K562 (cell line): ENCODE results near the gene ABCA10. TPM values are rescaled to one million over a fixed set of nuclear protein-coding genes. Genes with fewer than 3 reads are reported as not detected.

Source experiments
- CBX8 ChIP-seq: fragments of 200-600 bp; sonication (generic); IDR thresholded peaks from 2 replicates; pipeline ENCODE4 v1.6.1; 2012; ENCODE audit warnings: borderline replicate concordance, mixed run types, low read depth, mild to moderate bottlenecking, moderate library complexity, mixed read lengths, low read length, control low read depth, inconsistent platforms; ENCODE audit not compliant: poor library complexity, severe bottlenecking; ENCODE audit errors: extremely low read depth
- CEBPB ChIP-seq: fragments of 450-650 bp; IDR thresholded peaks from 2 replicates; pipeline ENCODE4 v1.6.1; 2016; ENCODE audit warnings: missing genetic modification characterization, missing compliant biosample characterization
- CHD4 ChIP-seq: fragments of 200-600 bp; sonication (generic); IDR thresholded peaks from 3 replicates; pipeline ENCODE4 v1.6.1; 2012; ENCODE audit warnings: low read depth, mild to moderate bottlenecking, mixed read lengths, low read length, inconsistent platforms; ENCODE audit not compliant: insufficient read depth, insufficient replicate concordance, poor library complexity, severe bottlenecking
- DNMT1 ChIP-seq: fragments of 450-650 bp; IDR thresholded peaks from 2 replicates; pipeline ENCODE4 v1.6.1; 2016; ENCODE audit warnings: antibody characterized with exemption, mild to moderate bottlenecking
- LEF1 ChIP-seq: fragments of 450-650 bp; IDR thresholded peaks from 2 replicates; pipeline ENCODE4 v1.6.1; 2016; ENCODE audit warnings: mild to moderate bottlenecking
- MIER1 ChIP-seq: fragments of 450-650 bp; IDR thresholded peaks from 2 replicates; pipeline ENCODE4 v1.6.1; 2016; ENCODE audit warnings: antibody characterized with exemption, mild to moderate bottlenecking, low read depth
- NCOA2 ChIP-seq, 2 experiments: fragments of 450-650 bp; IDR thresholded peaks; 2 replicates each; pipeline ENCODE4 v1.6.1; 2018; ENCODE audit warnings: mild to moderate bottlenecking in 2 of 2, moderate library complexity in 1 of 2; ENCODE audit not compliant: partially characterized antibody in 2 of 2
- NR3C1 ChIP-seq: sonication (generic); formaldehyde crosslinking; IDR thresholded peaks from 2 replicates; pipeline ENCODE4 v1.8.1; 2022; ENCODE audit warnings: missing genetic modification reagents
- NUFIP1 ChIP-seq: fragments of 450-650 bp; IDR thresholded peaks from 2 replicates; pipeline ENCODE4 v1.6.1; 2018; ENCODE audit not compliant: partially characterized antibody
- OTX1 ChIP-seq: fragments of 450-650 bp; formaldehyde crosslinking; IDR thresholded peaks from 2 replicates; pipeline ENCODE4 v1.4.0; 2022; ENCODE audit warnings: mild to moderate bottlenecking
- PTRF ChIP-seq: fragments of 450-650 bp; IDR thresholded peaks from 2 replicates; pipeline ENCODE4 v1.6.1; 2016; ENCODE audit warnings: mild to moderate bottlenecking, missing genetic modification characterization, missing compliant biosample characterization
- RAD21 ChIP-seq, 2 experiments: fragments of 250-450 bp in 1 of 2; fragments of 450-650 bp in 1 of 2; sonication (Bioruptor Pico) in 1 of 2; formaldehyde crosslinking in 1 of 2; IDR thresholded peaks in 1 of 2; conservative IDR thresholded peaks in 1 of 2; 2 replicates each; pipeline versions ENCODE4 v1.4.0 to v1.8.0; 2020 to 2022; ENCODE audit warnings: mild to moderate bottlenecking in 2 of 2, moderate library complexity in 1 of 2
- RB1 ChIP-seq: fragments of 450-650 bp; IDR thresholded peaks from 2 replicates; pipeline ENCODE4 v1.6.1; 2017; ENCODE audit warnings: low read depth, mild to moderate bottlenecking
- SPI1 ChIP-seq: IDR thresholded peaks from 2 replicates; pipeline ENCODE4 v1.6.1; 2011; ENCODE audit warnings: low read depth, low read length, control low read depth, borderline replicate concordance
- STAG1 ChIP-seq: sonication (generic); formaldehyde crosslinking; IDR thresholded peaks from 2 replicates; pipeline ENCODE4 v1.5.0; 2020; ENCODE audit warnings: missing genetic modification reagents, borderline replicate concordance
- ZKSCAN3 ChIP-seq: fragments of 250-450 bp; sonication (Bioruptor Pico); IDR thresholded peaks from 2 replicates; pipeline ENCODE4 v1.4.0; 2020
- ZNF124 ChIP-seq: sonication (generic); formaldehyde crosslinking; IDR thresholded peaks from 2 replicates; pipeline ENCODE4 v1.8.1; 2022; ENCODE audit warnings: missing genetic modification reagents
- ZNF324 ChIP-seq: fragments of 250-450 bp; sonication (Bioruptor Pico); IDR thresholded peaks from 2 replicates; pipeline ENCODE4 v1.4.0; 2020; ENCODE audit warnings: mild to moderate bottlenecking
- ZNF445 ChIP-seq: fragments of 250-450 bp; sonication (Bioruptor Pico); IDR thresholded peaks from 2 replicates; pipeline ENCODE4 v1.4.0; 2020; ENCODE audit warnings: low read depth, mild to moderate bottlenecking, moderate library complexity
- ZNF551 ChIP-seq: fragments of 250-450 bp; sonication (Bioruptor Pico); IDR thresholded peaks from 2 replicates; pipeline ENCODE4 v1.5.0; 2021; ENCODE audit warnings: mild to moderate bottlenecking, moderate library complexity
- ZSCAN32 ChIP-seq: fragments of 450-650 bp; formaldehyde crosslinking; IDR thresholded peaks from 2 replicates; pipeline ENCODE4 v1.4.0; 2020; ENCODE audit warnings: mild to moderate bottlenecking, moderate library complexity
- polyA plus RNA-seq, 8 experiments: library from polyadenylated mRNA; depleted of rRNA in 4 of 8; stranded (reverse) in 5 of 8; unstranded in 3 of 8; fragments of >200 nt; fragmentation: Nextera tagmentation in 2 of 8; fragmentation: Illumina TruSeq in 1 of 8; extraction: Ambion mirVana in 2 of 8; extraction: Trizol in 1 of 8; gene quantifications; 2 replicates each; pipeline versions ENCODE4 v1.2.1 to v1.2.3, GENCODE V29; 2011 to 2014; ENCODE audit warnings: inconsistent platforms in 1 of 8, missing spikeins in 1 of 8
- total RNA-seq, 7 experiments: library from RNA; depleted of rRNA in 6 of 7; stranded (reverse); fragments of >200 nt in 6 of 7; fragmentation: Illumina TruSeq in 2 of 7; extraction: Trizol in 2 of 7; gene quantifications; 2 replicates each; pipeline versions ENCODE4 v1.2.1 to v1.2.3, GENCODE V29; 2011 to 2021; ENCODE audit warnings: low replicate concordance in 1 of 7
- TF ChIP-seq, protein P1 (sequence below): fragments of 150-350 bp; conservative IDR thresholded peaks from 2 replicates; pipeline ENCODE4 v1.6.1; 2014; ENCODE audit warnings: low read length
- TF ChIP-seq, protein P2 (sequence below): fragments of 250-450 bp; sonication (Bioruptor Pico); IDR thresholded peaks from 2 replicates; pipeline ENCODE4 v1.4.0; 2020; ENCODE audit warnings: mild to moderate bottlenecking, moderate library complexity, borderline replicate concordance
- TF ChIP-seq, protein P3 (sequence below): sonication (generic); formaldehyde crosslinking; IDR thresholded peaks from 2 replicates; pipeline ENCODE4 v1.8.0; 2022; ENCODE audit warnings: mild to moderate bottlenecking, missing genetic modification reagents

ABCA10 gene
- total and polyA plus RNA-seq, 9 of the 15 experiments (the other 6 are each of a cell fraction or from before 2014, with no cell fraction given) = 0.04 to 0.45 (median 0.15) TPM; not detected in 1

DNA sequence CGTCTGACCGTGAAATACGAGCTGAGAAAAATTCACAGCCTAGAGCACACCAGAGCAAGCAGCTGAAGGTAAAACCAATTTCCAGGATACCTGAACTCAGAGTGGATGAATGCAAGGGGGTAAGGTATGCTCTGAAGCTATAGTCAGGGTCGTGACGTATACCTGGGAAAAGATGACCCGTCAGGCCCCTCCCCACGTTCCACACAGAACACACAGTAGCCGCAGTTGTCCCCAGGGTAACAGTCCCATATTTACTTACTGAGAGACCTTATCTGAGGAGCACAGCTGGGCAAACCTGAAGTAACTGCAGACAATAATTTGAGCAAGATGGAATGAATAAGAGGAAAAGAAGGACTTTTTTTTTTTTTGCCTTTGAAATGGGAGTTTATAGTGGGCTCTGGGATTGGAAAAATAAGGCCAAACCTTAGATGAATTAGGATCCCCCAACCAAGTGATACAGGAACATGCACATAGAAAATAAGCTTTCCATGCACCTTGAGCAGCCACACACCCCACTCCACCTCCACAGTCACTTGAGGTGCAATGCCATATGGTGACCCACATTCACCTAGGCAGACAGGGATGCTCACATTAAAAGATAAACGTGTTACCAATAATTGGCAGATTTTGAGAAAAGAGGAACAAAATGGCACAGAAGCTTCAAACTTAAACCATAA, 124.9 kb downstream of the ABCA10 start (continued):
- TF ChIP-seq NUFIP1 = no peak
- no peak for TF ChIP-seq STAG1 (CRISPR knock-in tag)
- TF ChIP-seq RB1 = no peak
- TF ChIP-seq, protein P1, sequence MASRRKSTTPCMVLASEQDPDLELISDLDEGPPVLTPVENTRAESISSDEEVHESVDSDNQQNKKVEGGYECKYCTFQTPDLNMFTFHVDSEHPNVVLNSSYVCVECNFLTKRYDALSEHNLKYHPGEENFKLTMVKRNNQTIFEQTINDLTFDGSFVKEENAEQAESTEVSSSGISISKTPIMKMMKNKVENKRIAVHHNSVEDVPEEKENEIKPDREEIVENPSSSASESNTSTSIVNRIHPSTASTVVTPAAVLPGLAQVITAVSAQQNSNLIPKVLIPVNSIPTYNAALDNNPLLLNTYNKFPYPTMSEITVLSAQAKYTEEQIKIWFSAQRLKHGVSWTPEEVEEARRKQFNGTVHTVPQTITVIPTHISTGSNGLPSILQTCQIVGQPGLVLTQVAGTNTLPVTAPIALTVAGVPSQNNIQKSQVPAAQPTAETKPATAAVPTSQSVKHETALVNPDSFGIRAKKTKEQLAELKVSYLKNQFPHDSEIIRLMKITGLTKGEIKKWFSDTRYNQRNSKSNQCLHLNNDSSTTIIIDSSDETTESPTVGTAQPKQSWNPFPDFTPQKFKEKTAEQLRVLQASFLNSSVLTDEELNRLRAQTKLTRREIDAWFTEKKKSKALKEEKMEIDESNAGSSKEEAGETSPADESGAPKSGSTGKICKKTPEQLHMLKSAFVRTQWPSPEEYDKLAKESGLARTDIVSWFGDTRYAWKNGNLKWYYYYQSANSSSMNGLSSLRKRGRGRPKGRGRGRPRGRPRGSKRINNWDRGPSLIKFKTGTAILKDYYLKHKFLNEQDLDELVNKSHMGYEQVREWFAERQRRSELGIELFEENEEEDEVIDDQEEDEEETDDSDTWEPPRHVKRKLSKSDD = no peak
- peak; percentile 48 for TF ChIP-seq CEBPB (tag)
- TF ChIP-seq SPI1 = no peak
- TF ChIP-seq ZNF551 (CRISPR knock-in tag) = no peak
- TF ChIP-seq LEF1 = peak; percentile 90
- TF ChIP-seq MIER1 = no peak
- no peak for TF ChIP-seq PTRF
- no peak for TF ChIP-seq RAD21 (CRISPR knock-in tag; conservative IDR thresholded peaks at IDR 0.05 in 1 of 2, IDR thresholded peaks at IDR 0.05 in 1 of 2)
- TF ChIP-seq ZNF445 (CRISPR knock-in tag) = no peak
- TF ChIP-seq DNMT1 = no peak
- no peak for TF ChIP-seq ZSCAN32 (CRISPR knock-in tag)
- no peak for TF ChIP-seq ZNF124 (CRISPR knock-in tag)
- no peak for TF ChIP-seq NCOA2 (IDR thresholded peaks at IDR 0.05; ENCODE audit: partially characterized antibody in 2 of 2)
- TF ChIP-seq NR3C1 (CRISPR knock-in tag) = no peak
- TF ChIP-seq, protein P2, sequence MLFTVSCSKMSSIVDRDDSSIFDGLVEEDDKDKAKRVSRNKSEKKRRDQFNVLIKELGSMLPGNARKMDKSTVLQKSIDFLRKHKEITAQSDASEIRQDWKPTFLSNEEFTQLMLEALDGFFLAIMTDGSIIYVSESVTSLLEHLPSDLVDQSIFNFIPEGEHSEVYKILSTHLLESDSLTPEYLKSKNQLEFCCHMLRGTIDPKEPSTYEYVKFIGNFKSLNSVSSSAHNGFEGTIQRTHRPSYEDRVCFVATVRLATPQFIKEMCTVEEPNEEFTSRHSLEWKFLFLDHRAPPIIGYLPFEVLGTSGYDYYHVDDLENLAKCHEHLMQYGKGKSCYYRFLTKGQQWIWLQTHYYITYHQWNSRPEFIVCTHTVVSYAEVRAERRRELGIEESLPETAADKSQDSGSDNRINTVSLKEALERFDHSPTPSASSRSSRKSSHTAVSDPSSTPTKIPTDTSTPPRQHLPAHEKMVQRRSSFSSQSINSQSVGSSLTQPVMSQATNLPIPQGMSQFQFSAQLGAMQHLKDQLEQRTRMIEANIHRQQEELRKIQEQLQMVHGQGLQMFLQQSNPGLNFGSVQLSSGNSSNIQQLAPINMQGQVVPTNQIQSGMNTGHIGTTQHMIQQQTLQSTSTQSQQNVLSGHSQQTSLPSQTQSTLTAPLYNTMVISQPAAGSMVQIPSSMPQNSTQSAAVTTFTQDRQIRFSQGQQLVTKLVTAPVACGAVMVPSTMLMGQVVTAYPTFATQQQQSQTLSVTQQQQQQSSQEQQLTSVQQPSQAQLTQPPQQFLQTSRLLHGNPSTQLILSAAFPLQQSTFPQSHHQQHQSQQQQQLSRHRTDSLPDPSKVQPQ = no peak
- TF ChIP-seq, protein P3, sequence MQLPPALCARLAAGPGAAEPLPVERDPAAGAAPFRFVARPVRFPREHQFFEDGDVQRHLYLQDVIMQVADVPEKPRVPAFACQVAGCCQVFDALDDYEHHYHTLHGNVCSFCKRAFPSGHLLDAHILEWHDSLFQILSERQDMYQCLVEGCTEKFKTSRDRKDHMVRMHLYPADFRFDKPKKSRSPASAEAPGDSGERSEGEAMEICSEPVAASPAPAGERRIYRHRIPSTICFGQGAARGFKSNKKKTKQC (CRISPR knock-in tag) = no peak
- no peak for TF ChIP-seq CBX8
- no peak for TF ChIP-seq ZKSCAN3 (CRISPR knock-in tag)
- no peak for TF ChIP-seq CHD4
- TF ChIP-seq ZNF324 (CRISPR knock-in tag) = no peak
- 0 out of 2 replicates have a peak, but pooled peaks have one; percentile 58 for TF ChIP-seq OTX1 (CRISPR knock-in tag)
